ENCODE measurements around the gene ABCA7. TPM values are rescaled to one million over a fixed set of nuclear protein-coding genes. Genes with fewer than 3 reads are reported as not detected.

ABCA7 gene
- total RNA-seq, 4 donors from 2014 or later = 0.59 to 10.4 (median 2.7) TPM

- H3K27ac ChIP-seq = no peak overlapping the region
- H3K4me3 ChIP-seq = no peak overlapping the region
- no peak for DNase-seq
- peaks cover 22 to 27% of the 10 kb centered on the region in 2 donors for H3K27me3 ChIP-seq
- H3K4me1 ChIP-seq = peaks cover 0 to 7% of the 10 kb centered on the region in 2 donors
- TF ChIP-seq CTCF (IDR thresholded peaks at IDR 0.05) = no peak
- no peak for TF ChIP-seq POLR2A (IDR thresholded peaks at IDR 0.05)
- no peaks in the 10 kb centered on the region for H3K9me3 ChIP-seq
- intact Hi-C loops (cut with DNase I; ENCODE audit: low total_unique reads) = no loop called here
- no peaks in the 10 kb centered on the region for H3K36me3 ChIP-seq
Measured at GRCh38 chr19:1004204-1004802, 35.6 kb upstream of the ABCA7 start.

- Histone ChIP-seq H3K27ac (no peak overlapping the region), H3K4me3 (no peak overlapping the region), H3K9me3 (no peaks in the 10 kb centered on the region), H3K27me3 (peaks cover 19 to 21% of the 10 kb centered on the region in 2 donors), H3K36me3 (no peaks in the 10 kb centered on the region), H3K4me1 (peaks cover 0 to 7% of the 10 kb centered on the region in 2 donors)
- intact Hi-C loops (cut with DNase I; ENCODE audit: low total_unique reads) = no loop called here
- TF ChIP-seq CTCF (IDR thresholded peaks at IDR 0.05) = no peak
- TF ChIP-seq POLR2A (IDR thresholded peaks at IDR 0.05) = no peak
- DNase-seq = no peak
Measured at GRCh38 chr19:1004803-1005664, 34.9 kb upstream of the ABCA7 start.

GRCh38 chr19:1006711-1007398, 33.1 kb upstream of the ABCA7 start:
- intact Hi-C loops (cut with DNase I; ENCODE audit: low total_unique reads) = no loop called here
- Histone ChIP-seq H3K4me1 (no peaks in the 10 kb centered on the region), H3K4me3 (no peak overlapping the region), H3K27ac (no peak overlapping the region), H3K9me3 (no peaks in the 10 kb centered on the region), H3K36me3 (no peaks in the 10 kb centered on the region), H3K27me3 (peaks cover 8% of the 10 kb centered on the region in 2 donors)
- no peak for DNase-seq
- TF ChIP-seq POLR2A (IDR thresholded peaks at IDR 0.05) (no peak), CTCF (IDR thresholded peaks at IDR 0.05) (no peak)

GRCh38 chr19:1007399-1008251, 32.3 kb upstream of the ABCA7 start:
- Histone ChIP-seq H3K36me3 (no peaks in the 10 kb centered on the region), H3K9me3 (no peaks in the 10 kb centered on the region), H3K4me3 (no peak overlapping the region), H3K27ac (no peak overlapping the region), H3K4me1 (no peaks in the 10 kb centered on the region), H3K27me3 (peaks cover under 1 to 2% of the 10 kb centered on the region in 2 donors)
- intact Hi-C loops (cut with DNase I; ENCODE audit: low total_unique reads) = no loop called here
- TF ChIP-seq CTCF (IDR thresholded peaks at IDR 0.05) = no peak
- no peak for TF ChIP-seq POLR2A (IDR thresholded peaks at IDR 0.05)
- no peak for DNase-seq

All from uterus (tissue), 4 donors.